NCI-H226 (cell line): ENCODE results near the gene MMEL1.
"Not testable (repeated sequence)": the region's sequence is repeated elsewhere in the genome, so short reads cannot be mapped to it uniquely, and the experiment has no call there.

ENCODE experiments used
- DNase-seq: peaks from one replicate; pipeline ENCODE4 v3.0.0-alpha.2; 2015

Gene MMEL1

DNA sequence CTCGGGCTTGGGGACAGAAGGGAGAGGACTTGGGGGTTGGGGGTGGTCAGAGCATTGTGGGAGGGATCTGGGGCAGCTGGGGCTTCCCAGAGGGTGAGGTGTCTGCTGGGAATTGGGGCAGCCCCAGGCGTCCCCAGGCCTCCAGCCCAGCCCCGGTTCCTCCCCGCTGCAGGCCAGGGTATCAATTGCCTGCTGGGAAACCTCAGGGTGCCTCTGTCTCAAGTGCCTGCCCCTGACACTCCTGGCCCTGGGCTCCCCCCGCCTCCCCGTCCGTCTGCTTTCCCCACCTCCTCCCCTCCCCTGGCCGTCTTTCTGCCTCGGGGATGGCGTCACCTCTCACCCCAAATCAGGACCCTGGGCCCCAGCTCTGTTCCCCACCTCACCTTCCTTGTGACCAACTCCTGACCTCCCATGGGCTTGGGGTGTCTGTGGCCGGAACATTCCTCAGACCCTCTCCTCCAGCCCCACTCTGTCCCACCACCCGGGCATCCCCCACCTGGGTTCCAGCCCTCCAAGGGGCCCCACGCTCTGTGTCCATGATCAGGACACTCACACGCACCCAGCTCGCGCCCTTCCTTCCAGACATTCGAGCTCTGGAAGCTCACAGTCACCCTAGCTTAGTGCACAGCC, 64.5 kb downstream of the MMEL1 start:
- DNase-seq: not testable (repeated sequence)

DNA sequence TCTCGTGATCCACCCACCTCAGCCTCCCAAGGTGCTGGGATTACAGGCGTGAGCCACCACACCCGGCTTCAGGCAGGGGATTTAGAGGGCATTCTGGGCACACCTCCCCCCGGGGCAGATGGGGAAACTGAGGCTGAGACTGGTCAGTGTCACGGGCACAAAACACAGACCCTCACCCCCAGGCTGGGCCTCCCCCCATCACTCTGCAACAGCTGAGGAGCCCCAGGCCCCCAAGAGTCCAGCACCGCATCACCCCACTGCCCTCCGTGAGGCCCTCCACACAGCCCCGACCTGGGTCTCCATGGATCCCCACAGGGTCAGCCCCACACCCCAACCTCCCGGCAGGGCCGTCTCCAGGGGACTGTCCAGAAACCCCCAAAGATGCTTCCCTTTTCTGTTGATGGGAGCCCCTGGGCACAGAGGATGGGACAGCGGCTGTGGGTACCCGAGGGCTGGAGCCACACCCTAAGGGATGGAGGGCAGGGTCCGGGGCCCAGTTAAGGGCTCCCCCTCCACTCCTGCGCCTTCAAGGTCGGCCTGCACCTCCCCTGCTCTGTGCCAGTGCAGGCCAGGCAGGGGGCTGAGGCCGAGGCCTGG, 65.6 kb downstream of the MMEL1 start:
- DNase-seq: no peak

GRCh38 chr1:2566101-2567045, 66.4 kb downstream of the MMEL1 start:
- DNase-seq: no peak

DNA sequence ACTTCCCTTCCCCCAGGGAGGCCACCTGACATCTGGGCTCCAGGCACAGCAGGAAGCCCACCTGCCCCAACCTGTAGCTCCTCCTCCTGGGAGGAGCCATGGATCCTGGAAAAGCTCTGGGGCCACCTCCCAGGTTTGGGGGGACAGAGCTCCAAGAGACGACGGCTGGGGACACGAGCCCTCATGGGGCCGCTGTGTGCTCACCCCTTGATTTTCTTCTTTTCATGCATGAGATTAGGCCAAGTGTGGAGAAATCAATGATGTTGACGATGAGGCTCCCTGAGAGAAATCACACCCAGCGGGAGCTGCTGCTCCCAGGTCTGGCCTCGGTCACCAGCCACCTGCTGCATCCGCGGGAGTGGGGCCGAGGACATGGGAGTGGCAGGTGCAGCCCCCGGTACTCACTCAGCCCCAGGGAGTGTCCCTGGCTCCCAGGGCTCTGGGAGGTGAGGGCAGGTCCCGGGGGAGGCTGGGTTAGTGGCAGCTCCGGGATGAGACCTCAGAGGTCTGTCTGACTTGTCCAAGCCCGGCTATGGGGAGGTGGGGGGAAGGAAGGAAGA, 67.9 kb downstream of the MMEL1 start:
- no peak for DNase-seq

- DNase-seq: no peak
These were observed 68.6 kb downstream of the MMEL1 start for GRCh38 chr1:2564006-2564814.

DNA sequence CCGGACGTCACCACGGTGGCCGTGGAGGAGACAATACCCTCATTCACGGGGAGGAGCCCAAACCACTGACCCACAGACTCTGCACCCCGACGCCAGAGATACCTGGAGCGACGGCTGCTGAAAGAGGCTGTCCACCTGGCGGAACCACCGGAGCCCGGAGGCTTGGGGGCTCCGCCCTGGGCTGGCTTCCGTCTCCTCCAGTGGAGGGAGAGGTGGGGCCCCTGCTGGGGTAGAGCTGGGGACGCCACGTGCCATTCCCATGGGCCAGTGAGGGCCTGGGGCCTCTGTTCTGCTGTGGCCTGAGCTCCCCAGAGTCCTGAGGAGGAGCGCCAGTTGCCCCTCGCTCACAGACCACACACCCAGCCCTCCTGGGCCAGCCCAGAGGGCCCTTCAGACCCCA, 69.6 kb downstream of the MMEL1 start:
- DNase-seq: no peak

DNA sequence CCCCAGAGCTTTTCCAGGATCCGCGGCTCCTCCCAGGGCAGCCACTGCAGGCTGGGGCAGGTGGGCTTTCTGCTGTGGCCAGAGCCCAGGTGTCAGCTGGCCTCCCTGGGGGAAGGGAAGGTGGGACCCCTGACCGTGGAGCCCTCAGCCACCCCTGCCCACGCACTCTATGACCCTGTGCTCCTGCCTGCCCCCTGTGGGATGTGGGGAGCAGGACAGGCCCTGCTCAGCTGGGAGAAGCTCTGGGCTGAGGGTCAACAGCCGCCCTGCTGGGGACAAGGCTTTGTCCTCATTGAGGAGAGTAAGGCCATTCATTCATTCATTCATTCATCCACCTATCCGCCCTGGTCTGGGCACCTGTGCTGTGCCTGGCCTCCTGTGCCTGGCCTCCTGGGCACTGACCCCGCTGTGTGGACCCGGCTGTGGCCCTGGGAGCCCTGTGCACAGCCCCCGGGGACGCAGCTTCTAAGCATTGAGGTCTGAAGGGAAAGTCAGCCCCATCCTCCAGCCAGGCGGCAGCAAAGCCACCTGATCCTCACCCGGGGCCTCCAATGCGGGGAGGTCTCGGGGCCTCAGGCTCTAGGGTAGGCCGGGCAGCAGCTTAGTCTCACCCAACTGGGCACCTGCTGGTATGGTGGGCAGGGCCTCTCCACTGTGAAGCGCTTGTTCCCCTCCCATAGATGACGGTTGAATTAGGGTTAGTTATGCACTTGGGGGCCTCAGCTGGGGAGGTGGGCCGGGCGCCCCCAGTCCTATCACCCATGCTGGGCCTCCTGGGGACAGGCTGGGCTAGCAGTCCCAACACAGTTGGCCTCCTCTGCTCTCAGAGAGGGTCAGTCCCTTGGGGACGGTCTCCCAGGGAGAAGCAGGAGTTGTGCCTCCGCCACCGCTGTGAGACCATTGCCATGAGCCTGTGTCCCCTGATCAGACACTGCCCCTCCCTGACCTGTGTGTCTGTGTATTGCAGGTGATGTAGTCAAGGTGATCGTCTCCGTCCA, 70.6 kb downstream of the MMEL1 start:
- DNase-seq: no peak

- DNase-seq: no peak
These were observed 71.4 kb downstream of the MMEL1 start for GRCh38 chr1:2561446-2561845.

DNA sequence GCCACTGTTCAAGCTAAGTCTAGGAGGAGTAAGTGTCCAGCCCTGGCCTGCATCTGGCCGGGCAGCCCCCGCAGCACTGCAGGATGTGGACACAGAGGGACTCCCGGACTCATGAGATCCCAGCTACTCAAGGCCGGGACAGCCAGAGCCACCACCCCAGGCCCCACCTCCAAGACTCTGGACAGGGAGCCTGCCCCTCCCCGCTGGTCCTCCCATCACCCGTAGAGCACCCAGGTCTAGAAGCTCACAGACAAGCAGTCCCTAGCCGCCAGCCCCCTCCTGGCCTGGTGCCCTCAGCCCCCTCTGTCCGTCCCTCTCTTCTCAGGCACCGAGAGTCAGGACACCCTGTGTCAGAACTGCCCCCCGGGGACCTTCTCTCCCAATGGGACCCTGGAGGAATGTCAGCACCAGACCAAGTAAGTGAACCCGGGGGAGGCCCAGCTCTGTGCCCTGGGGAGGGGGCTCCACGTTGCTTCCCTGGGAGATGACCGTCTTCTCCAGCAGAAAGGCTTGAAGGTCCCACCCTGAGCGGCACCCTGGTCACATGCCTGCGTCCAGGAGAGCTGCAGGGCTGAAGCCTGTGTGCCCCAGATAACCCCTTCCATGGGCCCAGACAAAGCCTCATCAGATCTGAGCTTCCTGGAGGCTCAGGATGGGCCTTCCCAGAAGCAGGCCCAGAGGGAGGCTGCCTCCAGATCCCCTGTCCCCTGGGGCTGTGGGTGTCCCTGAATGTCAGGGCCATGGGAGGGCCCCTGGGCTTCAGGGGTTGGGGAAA, 72.3 kb downstream of the MMEL1 start:
- DNase-seq: no peak

GRCh38 chr1:2559509-2560298, 73.1 kb downstream of the MMEL1 start:
- DNase-seq: no peak

DNA sequence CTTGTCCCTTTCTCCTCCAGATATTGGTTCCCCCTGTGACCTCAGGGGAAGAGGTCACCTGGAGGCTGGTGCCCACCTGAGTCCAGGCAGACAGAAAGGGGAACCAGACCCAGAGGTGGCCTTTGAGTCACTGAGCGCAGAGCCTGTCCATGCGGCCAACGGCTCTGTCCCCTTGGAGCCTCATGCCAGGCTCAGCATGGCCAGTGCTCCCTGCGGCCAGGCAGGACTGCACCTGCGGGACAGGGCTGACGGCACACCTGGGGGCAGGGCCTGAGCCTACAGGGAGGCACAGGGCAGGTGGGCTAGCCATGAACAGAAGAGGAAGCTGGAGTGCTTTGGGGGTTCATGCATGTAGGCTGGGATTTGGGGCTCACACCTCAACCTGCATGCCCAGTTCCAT, 74.0 kb downstream of the MMEL1 start:
- no peak for DNase-seq

GRCh38 chr1:2558420-2558819, 74.4 kb downstream of the MMEL1 start:
- no peak for DNase-seq

GRCh38 chr1:2557482-2558400, 75.1 kb downstream of the MMEL1 start:
- DNase-seq: no peak

- no peak for DNase-seq
These were observed 75.9 kb downstream of the MMEL1 start for GRCh38 chr1:2556678-2557481.

GRCh38 chr1:2556277-2556677, 76.5 kb downstream of the MMEL1 start, which contains the start of gene TNFRSF14:
TNFRSF14 (plus strand) TSS chr1:2556371; CDS start chr1:2556665, 294 bp downstream.
- DNase-seq: no peak

DNA sequence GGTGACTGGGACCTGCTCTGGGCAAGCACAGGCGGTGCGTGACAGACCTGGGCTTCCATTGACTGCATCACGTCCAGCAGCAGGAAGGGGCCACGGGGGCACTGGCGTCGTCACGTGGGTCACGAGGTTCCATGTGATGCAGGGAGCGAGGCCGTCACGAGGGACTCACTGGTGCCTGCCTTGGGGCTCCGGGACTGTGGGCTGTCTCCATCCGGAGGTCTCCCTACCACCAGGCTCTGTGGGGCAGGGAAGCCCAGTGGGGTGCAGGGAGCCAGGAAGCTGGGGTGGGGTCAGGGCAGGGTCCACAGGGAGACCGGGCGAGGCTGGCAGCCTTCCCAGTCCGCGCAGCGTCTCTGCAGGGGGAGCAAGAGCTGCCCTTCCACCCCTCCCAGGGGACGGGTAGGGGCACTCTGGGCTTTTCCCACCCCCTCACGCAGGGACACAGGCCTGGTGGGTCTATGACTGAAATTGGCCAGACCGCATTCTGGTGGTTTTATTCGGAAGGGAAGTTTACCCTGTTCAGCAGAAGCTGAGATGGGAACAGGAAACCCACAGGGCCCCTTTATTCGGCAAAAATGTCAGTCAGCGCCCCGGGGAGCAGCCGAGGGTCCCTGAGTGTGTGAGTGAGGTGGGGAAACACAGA, 77.1 kb downstream of the MMEL1 start:
- no peak for DNase-seq
